Gastroesophageal sphincter (tissue), 3 donors: ENCODE results near the gene ARHGAP29.

Experiments
- EP300 ChIP-seq: sonication (generic); formaldehyde crosslinking; IDR thresholded peaks from one replicate; pipeline ENCODE4 v1.6.1; 2017; ENCODE audit warnings: antibody characterized with exemption, mild to moderate bottlenecking
- POLR2AphosphoS5 ChIP-seq: sonication (generic); formaldehyde crosslinking; IDR thresholded peaks from one replicate; pipeline ENCODE4 v1.6.1; 2017; ENCODE audit warnings: antibody characterized with exemption
- TF ChIP-seq, protein P1 (sequence below), 4 experiments: fragments of 200-600 bp in 2 of 4; fragments of 450-650 bp in 2 of 4; sonication (generic) in 1 of 4; IDR thresholded peaks; one replicate each; pipeline ENCODE4 v1.5.1; 2017 to 2019; ENCODE audit warnings: antibody characterized with exemption in 4 of 4, mild to moderate bottlenecking in 2 of 4, moderate library complexity in 2 of 4

DNA sequence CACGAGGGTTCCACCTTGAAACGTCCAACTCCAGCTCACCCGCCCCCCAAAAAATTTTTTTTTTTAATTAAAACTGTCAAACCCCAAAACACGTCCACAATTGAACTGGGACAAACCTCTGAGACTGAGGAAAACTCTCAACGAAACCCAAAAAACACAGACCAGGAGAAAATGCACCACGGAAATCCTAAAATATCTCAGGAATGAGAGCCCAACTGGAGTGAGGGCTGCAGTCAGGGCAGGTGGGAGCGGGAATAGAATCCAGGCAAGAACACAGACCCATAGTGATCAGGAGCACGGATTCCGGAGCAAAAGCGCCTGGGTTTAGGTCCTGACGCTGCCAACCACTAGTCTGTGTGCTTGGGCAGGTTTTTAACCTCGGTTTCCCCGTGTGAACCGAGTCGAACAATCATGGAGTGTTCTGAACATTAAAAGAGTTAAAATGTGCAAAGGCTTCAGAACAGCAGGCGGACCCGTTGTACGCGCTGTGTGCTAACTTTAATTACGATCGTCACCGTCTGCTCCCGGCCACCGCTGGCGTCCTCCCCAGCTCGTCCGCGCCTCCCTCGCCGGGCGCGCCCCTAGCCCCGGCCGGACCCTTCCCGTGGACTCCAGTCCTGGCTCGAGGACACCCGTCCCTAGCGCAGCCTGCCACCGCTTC, 624 bp downstream of the ARHGAP29 start:
- TF ChIP-seq, protein P1, sequence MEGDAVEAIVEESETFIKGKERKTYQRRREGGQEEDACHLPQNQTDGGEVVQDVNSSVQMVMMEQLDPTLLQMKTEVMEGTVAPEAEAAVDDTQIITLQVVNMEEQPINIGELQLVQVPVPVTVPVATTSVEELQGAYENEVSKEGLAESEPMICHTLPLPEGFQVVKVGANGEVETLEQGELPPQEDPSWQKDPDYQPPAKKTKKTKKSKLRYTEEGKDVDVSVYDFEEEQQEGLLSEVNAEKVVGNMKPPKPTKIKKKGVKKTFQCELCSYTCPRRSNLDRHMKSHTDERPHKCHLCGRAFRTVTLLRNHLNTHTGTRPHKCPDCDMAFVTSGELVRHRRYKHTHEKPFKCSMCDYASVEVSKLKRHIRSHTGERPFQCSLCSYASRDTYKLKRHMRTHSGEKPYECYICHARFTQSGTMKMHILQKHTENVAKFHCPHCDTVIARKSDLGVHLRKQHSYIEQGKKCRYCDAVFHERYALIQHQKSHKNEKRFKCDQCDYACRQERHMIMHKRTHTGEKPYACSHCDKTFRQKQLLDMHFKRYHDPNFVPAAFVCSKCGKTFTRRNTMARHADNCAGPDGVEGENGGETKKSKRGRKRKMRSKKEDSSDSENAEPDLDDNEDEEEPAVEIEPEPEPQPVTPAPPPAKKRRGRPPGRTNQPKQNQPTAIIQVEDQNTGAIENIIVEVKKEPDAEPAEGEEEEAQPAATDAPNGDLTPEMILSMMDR (IDR thresholded peaks at IDR 0.05), result peak in 1 of 4 experiments; percentile 25
- TF ChIP-seq POLR2AphosphoS5 (no peak), EP300 (no peak)
